K562 (cell line): Measurements from ENCODE around the gene SCG5. TPM values are rescaled to one million over a fixed set of nuclear protein-coding genes. Genes with fewer than 3 reads are reported as not detected.
A peak's percentile ranks its signal among the peaks of the same experiment; 100 is the strongest.

ENCODE experiments used
- ATAC-seq: fragments of 200-7000 bp; cut with Tn5 transposase; 3 replicates; pipeline ENCODE4 v1.9.1; 2020; ENCODE audit warnings: moderate library complexity
- BruUV-seq: library from RNA; stranded (reverse); fragments of 400-500 nt; replicated peaks from 2 replicates; lab custom pipeline; 2021; lab: Mats Ljungman, UMichigan
- CTCF ChIA-PET: fragments of 300-600 bp; formaldehyde crosslinking; extraction: SDS; loops from one replicate; lab custom pipeline; 2021; ENCODE audit warnings: low intra/inter-chr PET ratio; lab: Yijun Ruan, JAX
- POLR2A ChIA-PET: fragments of 300-600, 350-650 bp; sonication (Branson Sonifier 250); formaldehyde crosslinking; extraction: SDS; loops from one replicate; lab custom pipeline; 2021; ENCODE audit warnings: antibody characterized with exemption, inconsistent platforms; lab: Yijun Ruan, JAX
- DNase-seq, 4 experiments: peaks; one replicate each; pipeline versions ENCODE4 v3.0.0 to v3.0.0-alpha.2; 2011 to 2018; ENCODE audit warnings: low spot score in 3 of 4, mixed read lengths in 3 of 4; ENCODE audit errors: extremely low read depth in 1 of 4
- FAIRE-seq: peaks from 2 replicates; lab custom pipeline; 2011; peaks lifted over from hg19 to GRCh38; lab: Jason Lieb, UNC
- H2AFZ ChIP-seq: 2 replicates; pipeline ENCODE4 v1.6.0; 2011; ENCODE audit warnings: low read depth, low read length, control low read depth, inconsistent platforms
- H3K27ac ChIP-seq: fragments of 200-600 bp; 3 replicates; pipeline ENCODE4 v1.8.0; 2011; ENCODE audit warnings: low read depth, mild to moderate bottlenecking, control low read depth, inconsistent platforms, low read length, moderate library complexity, mixed read lengths; ENCODE audit errors: extremely low read depth
- H3K27me3 ChIP-seq, 2 experiments: fragments of 300-600 bp in 1 of 2; 2 replicates in 1 of 2; 3 replicates in 1 of 2; pipeline versions ENCODE4 v1.6.0 to v1.8.0; 2011; ENCODE audit warnings: inconsistent platforms in 2 of 2, low read length in 2 of 2, mild to moderate bottlenecking in 1 of 2, mixed read lengths in 1 of 2, moderate library complexity in 1 of 2; ENCODE audit not compliant: control insufficient read depth in 2 of 2, insufficient read depth in 2 of 2
- H3K36me3 ChIP-seq: fragments of 300-600 bp; 3 replicates; pipeline ENCODE4 v1.8.0; 2011; ENCODE audit warnings: mild to moderate bottlenecking, low read length, inconsistent platforms; ENCODE audit not compliant: control insufficient read depth, insufficient read depth
- H3K4me1 ChIP-seq, 2 experiments: fragments of 200-600 bp in 1 of 2; replicated peaks in 1 of 2; 2 replicates in 1 of 2; 3 replicates in 1 of 2; pipeline versions ENCODE4 v1.5.1 to v1.8.0; 2011; ENCODE audit warnings: inconsistent platforms in 2 of 2, low read length in 2 of 2, mild to moderate bottlenecking in 1 of 2, mixed read lengths in 1 of 2, moderate library complexity in 1 of 2; ENCODE audit not compliant: control insufficient read depth in 2 of 2, insufficient read depth in 2 of 2
- H3K4me2 ChIP-seq: 2 replicates; pipeline ENCODE4 v1.6.1; 2011; ENCODE audit warnings: low read length, control low read depth, inconsistent platforms, mixed read lengths; ENCODE audit not compliant: insufficient read depth
- H3K4me3 ChIP-seq: fragments of 200-600 bp; sonication (generic), shearing (Covaris generic); 2 replicates; pipeline ENCODE4 v1.5.1; 2016; ENCODE audit warnings: control low read depth, inconsistent platforms
- H3K79me2 ChIP-seq: fragments of 200-600 bp; 3 replicates; pipeline ENCODE4 v1.8.0; 2011; ENCODE audit warnings: low read length, inconsistent platforms; ENCODE audit not compliant: control insufficient read depth, insufficient read depth
- H3K9ac ChIP-seq, 2 experiments: 2 replicates each; pipeline versions ENCODE4 v1.6.0 to v1.6.1; 2011; ENCODE audit warnings: low read depth in 2 of 2, low read length in 2 of 2, control low read depth in 1 of 2, inconsistent platforms in 1 of 2, mild to moderate bottlenecking in 1 of 2, mixed read lengths in 1 of 2; ENCODE audit not compliant: insufficient read depth in 1 of 2
- H3K9me1 ChIP-seq: one replicate; pipeline ENCODE4 v1.6.0; 2011; ENCODE audit warnings: inconsistent platforms, mild to moderate bottlenecking, low read length, moderate library complexity; ENCODE audit not compliant: control insufficient read depth, insufficient read depth
- H3K9me3 ChIP-seq: replicated peaks from 2 replicates; pipeline ENCODE4 v1.5.1; 2011; ENCODE audit warnings: low read depth, low read length, inconsistent platforms; ENCODE audit not compliant: control insufficient read depth, insufficient read depth
- H4K20me1 ChIP-seq: replicated peaks from 2 replicates; pipeline ENCODE4 v1.6.1; 2011; ENCODE audit warnings: low read length, inconsistent platforms, mixed read lengths; ENCODE audit not compliant: control insufficient read depth, insufficient read depth
- ATF7 ChIP-seq: fragments of 450-650 bp; IDR thresholded peaks from 2 replicates; pipeline ENCODE4 v1.7.1; 2014; ENCODE audit warnings: mild to moderate bottlenecking, moderate library complexity
- ZMIZ1 ChIP-seq, 2 experiments: fragments of 150-350 bp in 1 of 2; IDR thresholded peaks; 2 replicates each; pipeline ENCODE4 v1.6.1; 2012 to 2016; ENCODE audit warnings: low read depth in 2 of 2, low read length in 2 of 2, mild to moderate bottlenecking in 1 of 2, moderate library complexity in 1 of 2
- WGBS: fragments of 100-300 bp; shearing (Covaris generic); methylation state at CpG from one replicate; pipeline ENCODE4 v1.1.6; 2016; ENCODE audit warnings: low coverage, mixed read lengths; ENCODE audit not compliant: insufficient coverage; ENCODE audit errors: missing lambda C conversion rate; 5-methylcytosine and 5-hydroxymethylcytosine counted together
- in situ Hi-C: fragments of 300-500 bp; cut with MboI; formaldehyde crosslinking; loops from 4 replicates; pipeline ENCODE4 v1.15.0; 2018; ENCODE audit warnings: inconsistent platforms, mixed read lengths
- intact Hi-C: fragments of 100-400 bp; cut with micrococcal nuclease; formaldehyde crosslinking; loops from 2 replicates; pipeline ENCODE4 v1.14.2; 2022
- polyA plus RNA-seq, 8 experiments: library from polyadenylated mRNA; depleted of rRNA in 4 of 8; stranded (reverse) in 5 of 8; unstranded in 3 of 8; fragments of >200 nt; fragmentation: Nextera tagmentation in 2 of 8; fragmentation: Illumina TruSeq in 1 of 8; extraction: Ambion mirVana in 2 of 8; extraction: Trizol in 1 of 8; gene quantifications; 2 replicates each; pipeline versions ENCODE4 v1.2.1 to v1.2.3, GENCODE V29; 2011 to 2014; ENCODE audit warnings: inconsistent platforms in 1 of 8, missing spikeins in 1 of 8
- total RNA-seq, 7 experiments: library from RNA; depleted of rRNA in 6 of 7; stranded (reverse); fragments of >200 nt in 6 of 7; fragmentation: Illumina TruSeq in 2 of 7; extraction: Trizol in 2 of 7; gene quantifications; 2 replicates each; pipeline versions ENCODE4 v1.2.1 to v1.2.3, GENCODE V29; 2011 to 2021; ENCODE audit warnings: low replicate concordance in 1 of 7

Gene SCG5
- total and polyA plus RNA-seq, 9 of the 15 experiments (the other 6 are each of a cell fraction or from before 2014, with no cell fraction given) = 0.06 to 0.76 (median 0.28) TPM; not detected in 2

- ATAC-seq = no peak
- TF ChIP-seq ATF7 (peak; percentile 30; the same call in 1 of the 2 replicates), ZMIZ1 (IDR thresholded peaks at IDR 0.05; ENCODE audit: low read depth in 2 of 2, low read length in 2 of 2) (no peak)
- TF ChIP-seq, all 486 proteins: peak for 1
- H3K9ac ChIP-seq = no peak overlapping the region
- no peaks in the 10 kb centered on the region for H3K9me3 ChIP-seq
- H3K9me1 ChIP-seq = no peaks in the 10 kb centered on the region
- no peaks in the 10 kb centered on the region for H3K36me3 ChIP-seq
- in situ Hi-C loops = loop anchor here (10.0 kb wide), 1 partner anchor 466 kb away; no protein-coding TSS in a partner anchor
- no peak overlapping the region for H2AFZ ChIP-seq
- FAIRE-seq (no peak), DNase-seq (no peak)
- ChIA-PET CTCF (no interaction called here), POLR2A (interaction anchor here (0.6 kb wide), 1 partner anchor 349 kb away, joined by 4 read pairs; no protein-coding TSS in a partner anchor)
- WGBS = 0% methylated on average over 2 of the region's 2 CpGs
- H3K4me3 ChIP-seq = no peak overlapping the region
- H3K4me2 ChIP-seq = no peak overlapping the region
- intact Hi-C loops = loop anchor here (10.0 kb wide), 1 partner anchor 166 kb away; no protein-coding TSS in a partner anchor
- peaks cover 0 to 3% of the 10 kb centered on the region in 2 experiments; a peak in 1 of 5 replicates for H3K4me1 ChIP-seq
- no peak overlapping the region for H3K27ac ChIP-seq
- no TSS peak for BruUV-seq
- H3K79me2 ChIP-seq = no peaks in the 10 kb centered on the region
- peaks cover 20 to 25% of the 10 kb centered on the region in 2 experiments; a peak in 4 of 5 replicates for H3K27me3 ChIP-seq
- H4K20me1 ChIP-seq = no peaks in the 10 kb centered on the region
These were observed 27.4 kb downstream of the SCG5 start for GRCh38 chr15:32668942-32669341.
